ENCODE data around the gene OTUD3.

The OTUD3 gene

GRCh38 chr1:19946971-19947370, 64.8 kb downstream of the OTUD3 start:
- in situ Hi-C loops (cut with MboI; ENCODE audit: low pct_unique_long_range_greater_than_20kb, low sequenced_read_pairs, unreplicated experiment), result no loop called here

GRCh38 chr1:19949016-19949415, 66.8 kb downstream of the OTUD3 start:
- no peak for TF ChIP-seq CTCF (IDR thresholded peaks at IDR 0.05; ENCODE audit: extremely low read depth, insufficient read depth, missing control alignments)
- in situ Hi-C loops (cut with MboI; ENCODE audit: low pct_unique_long_range_greater_than_20kb, low sequenced_read_pairs, unreplicated experiment), result no loop called here
- DNase-seq (ENCODE audit: low spot score), result no peak

More at GRCh38 chr1:19946971-19947370, 64.8 kb downstream of the OTUD3 start:
- no peak for DNase-seq (ENCODE audit: low spot score)
- no peak for TF ChIP-seq CTCF (IDR thresholded peaks at IDR 0.05; ENCODE audit: extremely low read depth, insufficient read depth, missing control alignments)

GRCh38 chr1:19954059-19954458, 71.9 kb downstream of the OTUD3 start:
- no peak for DNase-seq (ENCODE audit: low spot score)

GRCh38 chr1:19955534-19956170, 73.5 kb downstream of the OTUD3 start:
- no peak for TF ChIP-seq CTCF (IDR thresholded peaks at IDR 0.05; ENCODE audit: extremely low read depth, insufficient read depth, missing control alignments)
- in situ Hi-C loops (cut with MboI; ENCODE audit: low pct_unique_long_range_greater_than_20kb, low sequenced_read_pairs, unreplicated experiment), result no loop called here

More at GRCh38 chr1:19954059-19954458, 71.9 kb downstream of the OTUD3 start:
- in situ Hi-C loops (cut with MboI; ENCODE audit: low pct_unique_long_range_greater_than_20kb, low sequenced_read_pairs, unreplicated experiment), result no loop called here
- TF ChIP-seq CTCF (IDR thresholded peaks at IDR 0.05; ENCODE audit: extremely low read depth, insufficient read depth, missing control alignments), result no peak

GRCh38 chr1:19957779-19958178, 75.6 kb downstream of the OTUD3 start:
- in situ Hi-C loops (cut with MboI; ENCODE audit: low pct_unique_long_range_greater_than_20kb, low sequenced_read_pairs, unreplicated experiment), result no loop called here
- no peak for DNase-seq (ENCODE audit: low spot score)
- no peak for TF ChIP-seq CTCF (IDR thresholded peaks at IDR 0.05; ENCODE audit: extremely low read depth, insufficient read depth, missing control alignments)

More at GRCh38 chr1:19955534-19956170, 73.5 kb downstream of the OTUD3 start:
- DNase-seq (ENCODE audit: low spot score), result no peak

- no peak for TF ChIP-seq CTCF (IDR thresholded peaks at IDR 0.05; ENCODE audit: extremely low read depth, insufficient read depth, missing control alignments)
- in situ Hi-C loops (cut with MboI; ENCODE audit: low pct_unique_long_range_greater_than_20kb, low sequenced_read_pairs, unreplicated experiment), result no loop called here
- no peak for DNase-seq (ENCODE audit: low spot score)
Observed at GRCh38 chr1:19960591-19960990, 78.4 kb downstream of the OTUD3 start.
